Endothelial cell of umbilical vein (primary cell): ENCODE data around the gene C17orf113. TPM values are rescaled to one million over a fixed set of nuclear protein-coding genes. Genes with fewer than 3 reads are reported as not detected.

Source experiments
- BruUV-seq: library from RNA; stranded (reverse); fragments of 400-500 nt; replicated peaks from 2 replicates; lab custom pipeline; 2021; lab: Mats Ljungman, UMichigan
- CTCF ChIA-PET: fragments of 300-600, 350-600 bp; sonication (Branson Sonifier 250); formaldehyde crosslinking; loops from one replicate; lab custom pipeline; 2021; ENCODE audit warnings: antibody characterized with exemption, inconsistent platforms; lab: Charles Lee
- POLR2A ChIA-PET: fragments of 300-600, 350-600 bp; sonication (Branson Sonifier 250); formaldehyde crosslinking; loops from one replicate; lab custom pipeline; 2021; ENCODE audit warnings: antibody characterized with exemption, inconsistent platforms; lab: Charles Lee
- DNase-seq: peaks from one replicate; pipeline ENCODE4 v3.0.0-alpha.2; 2011; ENCODE audit warnings: low read depth, low spot score
- FAIRE-seq: peaks from 2 replicates; lab custom pipeline; 2011; peaks lifted over from hg19 to GRCh38; lab: Jason Lieb, UNC
- H2AFZ ChIP-seq: 2 replicates; pipeline ENCODE4 v1.6.0; 2012; ENCODE audit warnings: low read depth, low read length, control low read depth, inconsistent platforms
- H3K27ac ChIP-seq: 2 replicates; pipeline ENCODE4 v1.5.1; 2011; ENCODE audit warnings: low read depth, mild to moderate bottlenecking, control low read depth, low read length, moderate library complexity; ENCODE audit not compliant: insufficient read depth
- H3K27me3 ChIP-seq, 2 experiments: 2 replicates each; pipeline versions ENCODE4 v1.6.0 to v1.6.1; 2011; ENCODE audit warnings: low read length in 2 of 2, mixed read lengths in 1 of 2; ENCODE audit not compliant: control insufficient read depth in 2 of 2, insufficient read depth in 2 of 2
- H3K36me3 ChIP-seq, 2 experiments: 2 replicates in 1 of 2; 3 replicates in 1 of 2; pipeline ENCODE4 v1.5.1; 2011; ENCODE audit warnings: low read length in 2 of 2, mild to moderate bottlenecking in 1 of 2, moderate library complexity in 1 of 2; ENCODE audit not compliant: control insufficient read depth in 2 of 2, insufficient read depth in 2 of 2; ENCODE audit errors: extremely low read depth in 1 of 2
- H3K4me1 ChIP-seq: 3 replicates; pipeline ENCODE4 v1.5.1; 2011; ENCODE audit warnings: mild to moderate bottlenecking, low read length; ENCODE audit not compliant: control insufficient read depth, insufficient read depth; ENCODE audit errors: extremely low read depth
- H3K4me2 ChIP-seq: 2 replicates; pipeline ENCODE4 v1.6.1; 2011; ENCODE audit warnings: low read length, control low read depth, mixed read lengths; ENCODE audit not compliant: insufficient read depth
- H3K4me3 ChIP-seq, 3 experiments: fragments of 200-600 bp in 1 of 3; sonication (generic), shearing (Covaris generic) in 1 of 3; replicated peaks in 1 of 3; 2 replicates each; pipeline ENCODE4 v1.5.1; 2011 to 2016; ENCODE audit warnings: control low read depth in 3 of 3, low read length in 3 of 3, mild to moderate bottlenecking in 2 of 3, inconsistent platforms in 1 of 3, low read depth in 1 of 3, moderate library complexity in 1 of 3; ENCODE audit not compliant: insufficient read depth in 1 of 3
- H3K79me2 ChIP-seq: 2 replicates; pipeline ENCODE4 v1.6.0; 2012; ENCODE audit warnings: low read length, inconsistent platforms; ENCODE audit not compliant: control insufficient read depth, insufficient read depth
- H3K9ac ChIP-seq: replicated peaks from 2 replicates; pipeline ENCODE3; 2011; ENCODE audit warnings: low read length, control low read depth; ENCODE audit not compliant: insufficient read depth; ENCODE audit errors: extremely low read depth
- H3K9me1 ChIP-seq: replicated peaks from 3 replicates; pipeline ENCODE4 v1.6.0; 2011; ENCODE audit warnings: mild to moderate bottlenecking, low read length; ENCODE audit not compliant: control insufficient read depth, insufficient read depth; ENCODE audit errors: extremely low read depth
- H3K9me3 ChIP-seq: replicated peaks from 2 replicates; pipeline ENCODE4 v1.5.1; 2012; ENCODE audit warnings: low read length, inconsistent platforms; ENCODE audit not compliant: control insufficient read depth, insufficient read depth
- H4K20me1 ChIP-seq: replicated peaks from 2 replicates; pipeline ENCODE3; 2011; ENCODE audit warnings: mild to moderate bottlenecking, low read length; ENCODE audit not compliant: control insufficient read depth, insufficient read depth; ENCODE audit errors: extremely low read depth
- EZH2 ChIP-seq: IDR thresholded peaks from 2 replicates; pipeline ENCODE4 v1.6.1; 2012; ENCODE audit warnings: borderline replicate concordance, low read depth, mild to moderate bottlenecking, moderate library complexity, low read length, inconsistent platforms; ENCODE audit not compliant: severe bottlenecking
- FOS ChIP-seq: IDR thresholded peaks from 2 replicates; pipeline ENCODE4 v1.6.1; 2011; ENCODE audit warnings: mild to moderate bottlenecking, low read length, moderate library complexity, borderline replicate concordance; ENCODE audit not compliant: insufficient read depth
- GATA2 ChIP-seq: IDR thresholded peaks from 2 replicates; pipeline ENCODE4 v1.7.0; 2011; ENCODE audit warnings: low read depth, mild to moderate bottlenecking, moderate library complexity, mixed read lengths, low read length; ENCODE audit not compliant: insufficient read length, insufficient read depth
- JUN ChIP-seq: IDR thresholded peaks from 2 replicates; pipeline ENCODE4 v1.6.1; 2011; ENCODE audit warnings: borderline replicate concordance, low read depth; ENCODE audit not compliant: insufficient read length, insufficient read depth
- MYC ChIP-seq: IDR thresholded peaks from one replicate; pipeline ENCODE4 v1.6.1; 2011; ENCODE audit warnings: mild to moderate bottlenecking, low read depth, low read length
- POLR2A ChIP-seq: IDR thresholded peaks from 2 replicates; pipeline ENCODE4 v1.6.1; 2012; ENCODE audit warnings: low read depth, mild to moderate bottlenecking, control low read depth, low read length
- POLR2AphosphoS5 ChIP-seq: IDR thresholded peaks from 2 replicates; pipeline ENCODE4 v1.6.1; 2012; ENCODE audit warnings: low read depth, mild to moderate bottlenecking, control low read depth, low read length, moderate library complexity; ENCODE audit not compliant: insufficient read depth
- dilution Hi-C: fragments of 300-500 bp; cut with MboI; formaldehyde crosslinking; loops from one replicate; pipeline ENCODE4 v1.15.0; 2019; ENCODE audit warnings: low sequenced_read_pairs; ENCODE audit not compliant: extremely low pct_ligation_motif_present
- intact Hi-C: fragments of 100-400 bp; cut with micrococcal nuclease; formaldehyde crosslinking; loops from one replicate; pipeline ENCODE4 v1.10.0; 2022
- polyA plus RNA-seq, 4 experiments: library from polyadenylated mRNA; depleted of rRNA in 3 of 4; stranded (reverse) in 3 of 4; unstranded in 1 of 4; fragments of >200 nt; gene quantifications; 2 replicates each; pipeline versions ENCODE4 v1.2.1 to v1.2.3, GENCODE V29; 2011 to 2012; ENCODE audit warnings: missing spikeins in 1 of 4
- total RNA-seq: library from RNA; stranded (reverse); gene quantifications from 2 replicates; pipeline ENCODE4 v1.2.3, GENCODE V29; 2021
- TF ChIP-seq, protein P1 (sequence below): IDR thresholded peaks from 2 replicates; pipeline ENCODE4 v1.6.1; 2011; ENCODE audit not compliant: insufficient read depth, insufficient read length
- TF ChIP-seq, protein P2 (sequence below), 2 donors: IDR thresholded peaks; 1 replicate in 1 of 2; 2 replicates in 1 of 2; pipeline ENCODE4 v1.5.1; 2011; ENCODE audit warnings: low read length in 2 of 2, mild to moderate bottlenecking in 2 of 2, moderate library complexity in 2 of 2, control low read depth in 1 of 2, inconsistent platforms in 1 of 2, low read depth in 1 of 2; ENCODE audit not compliant: insufficient read depth in 1 of 2; ENCODE audit errors: extremely low read depth in 1 of 2

Gene C17orf113
- total and polyA plus RNA-seq, 2 donors (not counting 3 experiments of a cell fraction or from before 2014, with no cell fraction given), result 0.20 to 0.30 TPM

DNA sequence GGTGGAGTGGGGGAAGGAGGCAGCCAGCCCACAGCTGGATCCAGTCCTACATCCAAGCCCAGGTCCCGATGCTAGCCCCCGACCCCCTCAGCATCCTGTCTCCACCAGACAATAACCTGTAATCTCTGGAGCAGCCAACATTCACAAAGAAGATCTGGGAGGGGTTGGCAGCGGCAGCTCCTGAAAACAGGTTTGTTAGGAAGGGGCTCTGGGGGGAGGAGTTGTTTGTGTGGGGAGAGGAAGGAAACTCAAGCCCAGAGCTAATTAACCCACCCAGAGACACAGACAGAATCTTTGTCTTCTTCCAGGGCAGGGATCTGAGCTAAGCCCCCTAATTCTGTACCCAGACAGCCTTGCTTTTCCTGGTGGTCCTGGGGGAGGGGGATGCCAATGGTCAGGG, 4.6 kb upstream of the C17orf113 start:
- dilution Hi-C loops (no loop called here), intact Hi-C loops (no loop called here)
- Histone ChIP-seq H3K27me3 (peaks cover 28 to 36% of the 10 kb centered on the region in 2 experiments), H3K4me3 (no peak overlapping the region), H3K9ac (no peak overlapping the region), H3K79me2 (no peaks in the 10 kb centered on the region), H3K36me3 (no peaks in the 10 kb centered on the region), H3K4me1 (no peaks in the 10 kb centered on the region), H3K9me3 (no peaks in the 10 kb centered on the region), H2AFZ (no peak overlapping the region), H4K20me1 (no peaks in the 10 kb centered on the region), H3K27ac (no peak overlapping the region), H3K9me1 (no peaks in the 10 kb centered on the region), H3K4me2 (no peak overlapping the region)
- BruUV-seq, result no TSS peak
- FAIRE-seq, result no peak
- CTCF ChIA-PET, result interaction anchor here (0.9 to 2.3 kb wide), 8 partner anchors 10 to 102 kb away, joined by 3 to 14 read pairs (median 5); partner anchors contain the start of gene NKIRAS2
- TF ChIP-seq JUN (no peak), POLR2AphosphoS5 (no peak), EZH2 (no peak), MYC (no peak)
- TF ChIP-seq, protein P1, sequence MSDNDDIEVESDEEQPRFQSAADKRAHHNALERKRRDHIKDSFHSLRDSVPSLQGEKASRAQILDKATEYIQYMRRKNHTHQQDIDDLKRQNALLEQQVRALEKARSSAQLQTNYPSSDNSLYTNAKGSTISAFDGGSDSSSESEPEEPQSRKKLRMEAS, result no peak
- POLR2A ChIA-PET, result no interaction called here
- no peak for DNase-seq

DNA sequence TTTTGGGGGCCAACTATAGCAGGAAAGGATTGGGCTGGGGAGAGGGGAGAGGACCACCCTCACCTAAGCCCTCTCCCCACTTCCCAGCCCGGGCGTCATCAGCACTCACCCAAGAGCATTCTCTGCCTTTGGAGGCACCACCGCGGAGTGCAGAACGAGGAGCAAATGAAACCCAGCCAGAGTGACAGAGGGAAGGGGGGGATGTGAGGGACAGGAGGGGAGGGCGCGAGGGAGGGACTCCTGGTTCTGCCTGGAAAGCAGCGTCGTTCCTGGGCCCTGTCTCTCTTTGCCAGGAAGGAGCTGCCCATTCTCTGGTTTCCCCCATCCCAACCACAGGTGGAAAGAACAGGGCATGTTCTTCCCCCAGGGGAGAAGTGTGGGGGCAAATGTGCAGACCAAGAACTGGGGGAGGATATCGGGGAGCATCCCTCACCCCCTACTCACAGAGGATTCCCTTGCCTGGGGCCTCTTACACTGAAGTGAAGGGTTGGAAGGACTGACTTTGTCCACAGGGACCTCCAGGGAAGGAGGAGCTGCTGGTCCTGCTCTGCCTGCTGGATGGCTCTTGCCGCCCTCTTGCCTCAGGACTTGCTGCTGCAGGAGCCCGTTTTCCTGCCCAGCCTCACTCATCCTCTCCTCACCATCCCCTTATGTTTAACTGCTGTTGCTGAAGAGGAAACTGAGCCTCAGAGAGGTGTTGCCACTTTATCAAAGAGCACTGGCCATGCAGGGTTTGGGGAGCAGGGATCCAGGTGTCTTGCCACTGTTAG, 3.5 kb upstream of the C17orf113 start:
- POLR2A ChIA-PET, result interaction anchor here (0.7 kb wide), 1 partner anchor 63 kb away, joined by 3 read pairs; no protein-coding TSS in a partner anchor
- no peaks in the 10 kb centered on the region for H3K79me2 ChIP-seq
- H3K27ac ChIP-seq, result no peak overlapping the region
- no peaks in the 10 kb centered on the region for H3K9me3 ChIP-seq
- no peaks in the 10 kb centered on the region for H3K36me3 ChIP-seq
- no peak overlapping the region for H2AFZ ChIP-seq
- DNase-seq (no peak), FAIRE-seq (no peak)
- CTCF ChIA-PET, result interaction anchor here (0.7 to 1.7 kb wide), 4 partner anchors 14 to 42 kb away, joined by 3 to 8 read pairs (median 4); no protein-coding TSS in a partner anchor
- dilution Hi-C loops, result no loop called here
- H3K4me1 ChIP-seq, result no peaks in the 10 kb centered on the region
- H3K4me3 ChIP-seq, result no peak overlapping the region
- TF ChIP-seq, protein P2, sequence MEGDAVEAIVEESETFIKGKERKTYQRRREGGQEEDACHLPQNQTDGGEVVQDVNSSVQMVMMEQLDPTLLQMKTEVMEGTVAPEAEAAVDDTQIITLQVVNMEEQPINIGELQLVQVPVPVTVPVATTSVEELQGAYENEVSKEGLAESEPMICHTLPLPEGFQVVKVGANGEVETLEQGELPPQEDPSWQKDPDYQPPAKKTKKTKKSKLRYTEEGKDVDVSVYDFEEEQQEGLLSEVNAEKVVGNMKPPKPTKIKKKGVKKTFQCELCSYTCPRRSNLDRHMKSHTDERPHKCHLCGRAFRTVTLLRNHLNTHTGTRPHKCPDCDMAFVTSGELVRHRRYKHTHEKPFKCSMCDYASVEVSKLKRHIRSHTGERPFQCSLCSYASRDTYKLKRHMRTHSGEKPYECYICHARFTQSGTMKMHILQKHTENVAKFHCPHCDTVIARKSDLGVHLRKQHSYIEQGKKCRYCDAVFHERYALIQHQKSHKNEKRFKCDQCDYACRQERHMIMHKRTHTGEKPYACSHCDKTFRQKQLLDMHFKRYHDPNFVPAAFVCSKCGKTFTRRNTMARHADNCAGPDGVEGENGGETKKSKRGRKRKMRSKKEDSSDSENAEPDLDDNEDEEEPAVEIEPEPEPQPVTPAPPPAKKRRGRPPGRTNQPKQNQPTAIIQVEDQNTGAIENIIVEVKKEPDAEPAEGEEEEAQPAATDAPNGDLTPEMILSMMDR (IDR thresholded peaks at IDR 0.05; ENCODE audit: extremely low read depth in 1 of 2, insufficient read depth in 1 of 2, low read depth in 1 of 2, low read length in 2 of 2), result no peak
- no peak for TF ChIP-seq MYC
- TF ChIP-seq JUN, result no peak
- TF ChIP-seq GATA2, result no peak
- no peak for TF ChIP-seq POLR2A
- TF ChIP-seq FOS, result no peak
- no peak for TF ChIP-seq EZH2
- TF ChIP-seq, protein P1, result no peak
- TF ChIP-seq POLR2AphosphoS5, result no peak
- H3K4me2 ChIP-seq, result no peak overlapping the region
- no TSS peak for BruUV-seq
- peaks cover 31 to 41% of the 10 kb centered on the region in 2 experiments for H3K27me3 ChIP-seq
- intact Hi-C loops, result no loop called here
- no peaks in the 10 kb centered on the region for H3K9me1 ChIP-seq
- H4K20me1 ChIP-seq, result no peaks in the 10 kb centered on the region
- no peak overlapping the region for H3K9ac ChIP-seq
